ENCODE measurements around the gene ANKLE2. TPM values are rescaled to one million over a fixed set of nuclear protein-coding genes. Genes with fewer than 3 reads are reported as not detected.

Gene ANKLE2
- total RNA-seq, 4 donors from 2014 or later, result 68.2 to 103 (median 82.9) TPM

- TF ChIP-seq EP300 (IDR thresholded peaks at IDR 0.05), result no peak
- TF ChIP-seq POLR2A (IDR thresholded peaks at IDR 0.05), result no peak
- no peak for TF ChIP-seq CTCF (IDR thresholded peaks at IDR 0.05)
- Histone ChIP-seq H3K4me3 (no peak overlapping the region), H3K27ac (no peak overlapping the region), H3K9me3 (no peaks in the 10 kb centered on the region), H3K36me3 (peaks cover 3 to 99% (median 28%) of the 10 kb centered on the region in 3 donors), H3K27me3 (no peaks in the 10 kb centered on the region), H3K4me1 (no peaks in the 10 kb centered on the region)
- DNase-seq (ENCODE audit: low spot score in 2 of 2), result no peak
- WGBS, 2 donors, result 88 to 89% methylated on average over 29 to 30 of the region's 30 CpGs
Observed at GRCh38 chr12:132723015-132723763, 38.4 kb downstream of the ANKLE2 start.

GRCh38 chr12:132720606-132721345 is 40.9 kb downstream of the ANKLE2 start:
- no peak for DNase-seq (ENCODE audit: low spot score in 2 of 2)
- no peaks in the 10 kb centered on the region for H3K27me3 ChIP-seq
- no peak for TF ChIP-seq EP300 (IDR thresholded peaks at IDR 0.05)
- no peak overlapping the region for H3K27ac ChIP-seq
- no peaks in the 10 kb centered on the region for H3K4me1 ChIP-seq
- 90 to 95% methylated on average over 22 to 25 of the region's 25 CpGs for WGBS, 2 donors
- no peaks in the 10 kb centered on the region for H3K9me3 ChIP-seq
- H3K4me3 ChIP-seq, result no peak overlapping the region
- peaks cover 0 to 99% (median 12%) of the 10 kb centered on the region in 3 donors for H3K36me3 ChIP-seq

- 86 to 91% methylated on average over 12 of the region's 12 CpGs for WGBS, 2 donors
- Histone ChIP-seq H3K4me3 (no peak overlapping the region), H3K36me3 (peaks cover 0 to 99% (median 12%) of the 10 kb centered on the region in 3 donors), H3K27me3 (no peaks in the 10 kb centered on the region), H3K27ac (no peak overlapping the region), H3K9me3 (no peaks in the 10 kb centered on the region), H3K4me1 (no peaks in the 10 kb centered on the region)
- TF ChIP-seq POLR2A (IDR thresholded peaks at IDR 0.05) (no peak), EP300 (IDR thresholded peaks at IDR 0.05) (no peak), CTCF (IDR thresholded peaks at IDR 0.05) (no peak)
- DNase-seq (ENCODE audit: low spot score in 2 of 2), result no peak
Observed at GRCh38 chr12:132719954-132720324, 41.7 kb downstream of the ANKLE2 start.

- no peak for TF ChIP-seq POLR2A (IDR thresholded peaks at IDR 0.05)
- no peak for TF ChIP-seq CTCF (IDR thresholded peaks at IDR 0.05)
- TF ChIP-seq EP300 (IDR thresholded peaks at IDR 0.05), result no peak
- WGBS, 2 donors, result 91 to 93% methylated on average over 30 to 31 of the region's 31 CpGs
- Histone ChIP-seq H3K4me1 (no peaks in the 10 kb centered on the region), H3K9me3 (no peaks in the 10 kb centered on the region), H3K27me3 (no peaks in the 10 kb centered on the region), H3K36me3 (peaks cover 0 to 99% (median 12%) of the 10 kb centered on the region in 3 donors), H3K27ac (no peak overlapping the region), H3K4me3 (no peak overlapping the region)
- no peak for DNase-seq (ENCODE audit: low spot score in 2 of 2)
Observed at GRCh38 chr12:132719141-132719953, 42.3 kb downstream of the ANKLE2 start.

GRCh38 chr12:132718644-132719043 is 43.0 kb downstream of the ANKLE2 start:
- Histone ChIP-seq H3K9me3 (no peaks in the 10 kb centered on the region), H3K4me3 (no peak overlapping the region), H3K36me3 (peaks cover 0 to 92% (median 12%) of the 10 kb centered on the region in 3 donors), H3K27me3 (no peaks in the 10 kb centered on the region), H3K27ac (no peak overlapping the region), H3K4me1 (no peaks in the 10 kb centered on the region)
- no peak for DNase-seq (ENCODE audit: low spot score in 2 of 2)
- WGBS, 2 donors, result 81 to 85% methylated on average over 21 of the region's 21 CpGs
- TF ChIP-seq CTCF (IDR thresholded peaks at IDR 0.05) (no peak), POLR2A (IDR thresholded peaks at IDR 0.05) (no peak), EP300 (IDR thresholded peaks at IDR 0.05) (no peak)
